D341Med (cell line): ENCODE results near the gene SOS1.
"Not testable (repeated sequence)": the region's sequence is repeated elsewhere in the genome, so short reads cannot be mapped to it uniquely, and the experiment has no call there.

Experiments used
- DNase-seq: peaks from one replicate; pipeline ENCODE4 v3.0.0; 2012; ENCODE audit warnings: low spot score

SOS1 gene

DNA sequence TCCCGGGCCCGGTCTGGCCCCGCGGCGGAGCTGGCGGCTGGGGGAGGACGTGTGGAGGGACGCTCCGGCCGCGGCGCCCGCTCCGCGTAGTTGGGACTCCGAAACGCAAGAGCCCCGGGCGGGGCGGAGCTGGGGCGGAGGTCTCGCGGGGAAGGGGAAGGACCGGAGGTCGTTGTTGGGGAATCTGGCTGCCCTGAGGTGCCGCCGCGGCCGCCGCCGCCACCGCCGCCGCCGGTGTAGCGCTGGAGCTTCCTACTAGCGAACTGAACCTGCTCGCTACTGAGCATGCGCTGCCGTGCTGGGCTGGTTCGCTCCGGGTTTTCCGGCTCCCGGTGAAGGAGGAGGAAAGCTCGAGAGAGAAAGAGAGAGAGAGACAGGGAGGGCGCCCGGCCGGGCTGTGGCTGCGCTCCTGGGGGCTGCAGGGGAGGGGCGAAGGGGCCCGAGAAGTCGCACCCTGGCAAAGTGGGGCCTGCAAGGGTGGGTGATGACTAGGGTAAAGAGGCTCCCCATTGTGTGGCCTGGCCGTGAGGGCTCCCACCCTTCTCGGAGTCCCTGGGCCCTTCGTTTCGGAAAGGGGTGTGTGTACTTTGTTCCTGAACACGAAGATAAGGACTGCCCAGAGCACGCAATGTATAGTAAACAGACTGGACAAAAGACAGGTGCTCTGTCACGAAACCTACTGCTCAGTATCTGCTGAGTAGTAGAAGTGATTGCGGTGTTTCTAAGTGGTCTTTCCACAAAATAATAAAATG, at the start of gene SOS1:
SOS1 (minus strand) TSS at position 281 of the 752 bp plus-strand sequence. CDS start 629 bp downstream, outside the sequence.
- peak; percentile 89 for DNase-seq

GRCh38 chr2:39164089-39164488, 43.2 kb upstream of the SOS1 start:
- DNase-seq: no peak

DNA sequence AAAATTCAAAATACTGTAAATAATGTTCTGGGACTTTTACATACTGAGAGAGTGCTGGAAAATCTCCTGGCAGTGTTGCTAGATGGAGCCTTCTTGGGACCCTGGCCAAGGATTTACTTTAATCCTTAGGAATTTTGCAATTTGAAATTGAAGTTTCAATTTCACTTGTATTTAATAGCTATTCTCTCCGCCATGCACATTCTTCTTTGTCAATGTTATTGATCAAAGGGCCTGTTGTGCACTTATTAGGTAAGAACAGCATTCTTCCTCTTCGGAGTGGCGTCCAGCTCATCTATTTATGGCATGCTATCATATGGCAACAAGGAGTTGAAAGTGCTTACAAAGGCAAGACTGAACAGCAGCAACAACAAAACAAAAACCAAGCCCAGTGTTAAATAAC, 40.1 kb upstream of the SOS1 start:
- no peak for DNase-seq

DNA sequence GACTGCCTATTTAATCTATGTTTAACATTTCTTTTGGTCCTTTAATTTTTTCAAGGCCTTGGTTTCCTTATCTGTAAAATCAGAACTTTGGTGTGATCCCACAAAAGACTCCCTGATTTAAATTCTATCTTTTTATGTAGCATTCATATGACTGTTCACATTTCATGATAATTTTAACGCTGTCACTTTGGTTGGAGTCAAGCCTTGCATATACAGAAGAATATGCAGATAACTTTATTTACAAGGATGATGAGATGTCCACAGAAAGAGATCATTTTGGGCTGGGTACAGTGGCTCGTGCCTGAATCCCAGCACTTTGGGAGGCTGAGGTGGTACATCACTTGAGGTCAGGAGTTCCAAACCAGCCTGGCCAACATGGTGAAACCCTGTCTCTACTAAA, 38.4 kb upstream of the SOS1 start:
- no peak for DNase-seq

DNA sequence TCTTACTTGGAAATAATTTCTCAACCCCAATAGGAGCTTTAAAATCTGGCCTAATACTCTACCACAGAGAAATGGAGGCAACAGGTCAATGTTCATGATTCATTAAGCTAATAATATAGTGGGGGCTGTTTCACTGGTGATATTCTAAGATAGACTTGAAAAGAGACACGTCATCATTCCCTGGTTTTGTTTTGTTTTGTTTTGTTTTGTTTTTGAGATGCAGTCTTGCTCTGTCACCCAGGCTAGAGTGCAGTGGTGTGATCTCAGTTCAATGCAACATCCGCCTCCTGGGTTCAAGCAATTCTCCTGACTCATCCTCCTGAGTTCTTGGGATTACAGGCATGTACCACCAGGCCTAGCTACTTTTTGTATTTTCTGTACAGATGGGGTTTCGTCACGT, 37.5 kb upstream of the SOS1 start:
- DNase-seq: no peak

GRCh38 chr2:39156846-39157245, 36.0 kb upstream of the SOS1 start:
- DNase-seq: no peak

DNA sequence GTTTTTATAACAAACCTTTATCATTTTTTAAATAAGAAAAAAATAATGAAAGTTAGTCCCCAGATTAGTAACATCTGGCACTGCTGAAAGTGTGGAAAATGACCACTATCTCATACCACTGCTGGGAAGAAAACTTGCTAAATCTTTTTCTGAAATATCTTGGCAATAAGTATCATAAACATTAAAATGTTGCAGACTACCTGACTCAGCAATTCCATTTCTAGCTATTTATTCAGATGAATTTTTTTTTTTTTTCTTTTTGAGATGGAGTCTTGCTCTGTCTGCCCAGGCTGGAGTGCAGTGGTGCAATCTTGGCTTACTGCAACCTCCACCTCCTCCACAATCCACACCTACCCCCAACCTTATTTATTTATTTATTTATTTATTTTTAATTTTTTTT, 35.3 kb upstream of the SOS1 start:
- DNase-seq: no peak

GRCh38 chr2:39155573-39155972, 34.7 kb upstream of the SOS1 start:
- not testable (repeated sequence) for DNase-seq

GRCh38 chr2:39154944-39155343, 34.1 kb upstream of the SOS1 start:
- DNase-seq: no peak

- no peak for DNase-seq
Measured at GRCh38 chr2:39153312-39153711, 32.5 kb upstream of the SOS1 start.

DNA sequence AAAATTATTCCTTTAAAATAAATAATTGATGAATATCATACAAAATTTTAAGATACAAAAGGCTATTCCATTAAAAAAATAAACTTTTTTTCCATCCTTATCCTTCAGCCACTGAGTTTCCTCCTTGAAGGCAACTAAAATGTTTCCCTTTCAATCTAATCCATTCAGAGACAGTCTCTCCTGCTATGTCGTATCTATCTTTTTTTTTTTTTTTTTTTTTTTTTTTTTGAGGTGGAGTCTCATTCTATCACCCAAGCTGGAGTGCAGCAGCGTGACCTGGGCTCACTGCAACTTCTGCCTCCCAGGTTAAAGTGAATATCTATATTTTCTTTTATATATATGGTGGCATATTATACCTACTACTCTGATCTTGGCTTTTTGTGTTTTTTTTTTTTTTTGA, 31.7 kb upstream of the SOS1 start:
- DNase-seq: no peak

GRCh38 chr2:39150890-39151497, 30.1 kb upstream of the SOS1 start:
- no peak for DNase-seq

GRCh38 chr2:39150102-39150562, 29.3 kb upstream of the SOS1 start:
- DNase-seq: no peak

GRCh38 chr2:39146630-39147029, 25.8 kb upstream of the SOS1 start:
- DNase-seq: no peak

DNA sequence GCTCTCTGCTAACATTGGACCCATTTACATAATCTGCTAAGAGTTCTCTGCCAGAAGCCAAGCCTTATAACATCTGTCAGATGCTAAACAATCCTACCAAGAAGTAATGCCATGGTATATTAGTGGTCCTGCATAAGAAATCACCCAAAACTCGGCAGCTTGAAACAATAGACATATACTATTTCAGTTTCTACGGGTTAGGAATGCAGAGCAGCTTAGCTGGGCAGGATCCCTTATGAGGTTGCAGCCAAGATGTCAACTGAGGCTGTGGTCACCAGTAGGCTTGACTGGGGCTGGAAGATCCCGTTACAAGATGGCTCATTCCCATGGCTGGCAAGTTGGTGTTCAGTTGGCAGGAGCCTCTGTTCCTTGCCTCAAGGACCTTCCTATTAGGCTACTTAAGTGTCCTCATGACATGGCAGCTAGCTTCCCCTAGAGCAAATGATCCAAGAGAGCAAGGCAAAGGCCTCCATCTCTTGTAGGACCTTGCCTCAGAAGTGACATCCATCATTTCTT, 25.1 kb upstream of the SOS1 start:
- no peak for DNase-seq

GRCh38 chr2:39144416-39144815, 23.6 kb upstream of the SOS1 start:
- DNase-seq: no peak

DNA sequence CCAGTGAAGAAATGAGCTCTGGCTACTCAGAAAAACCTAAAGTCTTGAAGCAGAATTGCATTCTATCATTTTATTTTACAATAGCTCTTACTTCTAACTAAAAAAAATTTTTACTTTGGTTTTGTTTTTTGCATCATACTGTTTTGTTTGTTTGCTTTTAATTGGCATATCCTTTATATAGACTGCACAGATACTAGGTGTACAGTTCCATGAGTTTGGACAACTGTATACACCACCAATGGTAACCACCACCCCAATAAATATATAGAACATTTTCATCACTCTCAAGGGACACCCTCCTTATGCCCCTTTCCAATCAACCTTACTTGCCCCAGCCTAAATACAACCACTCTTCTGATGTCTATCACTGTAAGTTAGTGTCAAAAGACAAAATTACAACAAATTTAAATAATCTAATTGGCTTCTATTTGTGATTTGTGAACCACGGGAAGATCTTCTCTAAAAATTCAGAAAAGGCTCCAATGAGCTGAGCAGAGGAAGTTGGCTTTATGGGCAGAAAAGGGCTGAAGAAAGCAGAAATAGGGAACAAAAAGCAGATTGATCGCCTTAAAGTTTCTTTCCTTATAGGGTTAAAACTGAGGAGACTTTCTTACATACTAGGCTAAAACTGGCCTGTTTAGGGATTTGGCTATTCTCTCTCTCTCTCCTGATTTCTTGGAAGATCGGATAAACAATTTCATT, 22.2 kb upstream of the SOS1 start:
- no peak for DNase-seq

GRCh38 chr2:39141334-39142271, 20.8 kb upstream of the SOS1 start:
- DNase-seq: peak; percentile 53

GRCh38 chr2:39140948-39141333, 20.1 kb upstream of the SOS1 start:
- not testable (repeated sequence) for DNase-seq

- DNase-seq: no peak
Measured at GRCh38 chr2:39140322-39140847, 19.5 kb upstream of the SOS1 start.

- DNase-seq: no peak
Measured at GRCh38 chr2:39139511-39140237, 18.8 kb upstream of the SOS1 start.
